ENCODE measurements around the gene DENND2A. TPM values are rescaled to one million over a fixed set of nuclear protein-coding genes. Genes with fewer than 3 reads are reported as not detected.

Gene DENND2A
- total and polyA plus RNA-seq, 2 of the 4 experiments (the other 2 are of a cell fraction) = 7.5 to 10.3 TPM

- intact Hi-C loops (cut with micrococcal nuclease) = no loop called here
- H3K79me1 ChIP-seq (ENCODE audit: low read depth in 1 of 2, low read length in 2 of 2) = no peaks in the 10 kb centered on the region
- H3K23ac ChIP-seq (ENCODE audit: low read depth, low read length) = no peak overlapping the region
- ChIA-PET CTCF (interaction anchor here (0.5 kb wide), 1 partner anchor 32 kb away, joined by 3 read pairs; no protein-coding TSS in a partner anchor), POLR2A (ENCODE audit: unreplicated experiment) (no interaction called here)
- H2AFZ ChIP-seq (replicated peaks; ENCODE audit: low read length, poor library complexity) = no peak overlapping the region
- H3K9ac ChIP-seq (ENCODE audit: low read depth, low read length) = no peak overlapping the region
- H2BK20ac ChIP-seq (ENCODE audit: low read depth, low read length) = no peak overlapping the region
- no peak overlapping the region for H3K18ac ChIP-seq (ENCODE audit: low read depth, low read length)
- H3K14ac ChIP-seq (replicated peaks; ENCODE audit: low read depth, low read length) = no peak overlapping the region
- H3K4me2 ChIP-seq (ENCODE audit: low read depth, low read length) = no peak overlapping the region
- H3K9me3 ChIP-seq (ENCODE audit: control insufficient read depth, insufficient read depth, low read length) = no peaks in the 10 kb centered on the region
- ATAC-seq (ENCODE audit: low read depth) = no peak
- no peaks in the 10 kb centered on the region for H4K20me1 ChIP-seq (ENCODE audit: insufficient read depth, low read length)
- dilution Hi-C loops (cut with HindIII; ENCODE audit: low sequenced_read_pairs, unreplicated experiment) = no loop called here
- H3K4me1 ChIP-seq (ENCODE audit: control insufficient read depth, insufficient read depth, low read length) = peaks cover 3% of the 10 kb centered on the region; the same call in 1 of the 2 replicates
- no peak overlapping the region for H2BK5ac ChIP-seq (ENCODE audit: low read depth, low read length, poor library complexity, severe bottlenecking)
- H2BK120ac ChIP-seq (ENCODE audit: low read depth, low read length) = no peak overlapping the region
- H4K5ac ChIP-seq (ENCODE audit: low read depth, low read length) = no peak overlapping the region
- BruUV-seq (replicated peaks) = no TSS peak
- H3K9me1 ChIP-seq (ENCODE audit: insufficient read depth, low read length) = no peaks in the 10 kb centered on the region
- no peaks in the 10 kb centered on the region for H3K27me3 ChIP-seq (ENCODE audit: control insufficient read depth, insufficient read depth, low read length)
- no peak overlapping the region for H4K8ac ChIP-seq (ENCODE audit: low read depth in 2 of 2, low read length in 2 of 2)
- WGBS, 2 experiments (ENCODE audit: extremely low coverage in 2 of 2, insufficient read length in 1 of 2) = 90% methylated on average over 6 of the region's 10 CpGs; no CpG with 5 or more reads in 1 of the 2 experiments
- H2AK9ac ChIP-seq (replicated peaks; ENCODE audit: low read depth, low read length, poor library complexity) = no peak overlapping the region
- H3K36me3 ChIP-seq (ENCODE audit: control insufficient read depth, insufficient read depth, low read length) = peaks cover 31% of the 10 kb centered on the region
- no peak overlapping the region for H2AK5ac ChIP-seq (ENCODE audit: low read depth, low read length)
- in situ Hi-C loops (cut with MboI; ENCODE audit: low sequenced_read_pairs) = no loop called here
- no peak overlapping the region for H3K4ac ChIP-seq (ENCODE audit: low read depth, low read length)
- H3K27ac ChIP-seq (ENCODE audit: insufficient read depth, low read length) = no peak overlapping the region
- DNase-seq = no peak
- H4K91ac ChIP-seq (ENCODE audit: insufficient read depth, low read depth, low read length) = no peak overlapping the region
- no peak for TF ChIP-seq MAZ (IDR thresholded peaks at IDR 0.05; ENCODE audit: borderline replicate concordance, low read depth, low read length)
- TF ChIP-seq FOS (IDR thresholded peaks at IDR 0.05; ENCODE audit: low read depth, low read length) = no peak
- no peak for TF ChIP-seq MXI1 (IDR thresholded peaks at IDR 0.05; ENCODE audit: borderline replicate concordance, low read depth, low read length)
- no peak for TF ChIP-seq MAFK (IDR thresholded peaks at IDR 0.05; ENCODE audit: low read depth, low read length)
- TF ChIP-seq ELK1 (IDR thresholded peaks at IDR 0.05; ENCODE audit: borderline replicate concordance, low read depth, low read length) = no peak
- TF ChIP-seq USF2 (IDR thresholded peaks at IDR 0.05; ENCODE audit: low read depth, low read length) = no peak
- TF ChIP-seq RFX5 (IDR thresholded peaks at IDR 0.05; ENCODE audit: low read depth, low read length) = no peak
- TF ChIP-seq RCOR1 (IDR thresholded peaks at IDR 0.05; ENCODE audit: insufficient replicate concordance, low read length) = no peak
- TF ChIP-seq POLR2A (IDR thresholded peaks at IDR 0.05; ENCODE audit: low read depth, low read length) = no peak
- no peak for TF ChIP-seq CEBPB (IDR thresholded peaks at IDR 0.05; ENCODE audit: low read depth, low read length)
- TF ChIP-seq RAD21 (IDR thresholded peaks at IDR 0.05; ENCODE audit: low read length) = no peak
- no peak for TF ChIP-seq BHLHE40 (IDR thresholded peaks at IDR 0.05; ENCODE audit: low read depth, low read length)
- TF ChIP-seq SMC3 (IDR thresholded peaks at IDR 0.05; ENCODE audit: low read depth, low read length) = no peak
- no peak overlapping the region for H2BK15ac ChIP-seq (ENCODE audit: low read depth, low read length)
- H3K56ac ChIP-seq (ENCODE audit: extremely low read depth, insufficient read depth, low read length) = no peak overlapping the region
- H3K4me3 ChIP-seq (ENCODE audit: insufficient read depth, low read depth, low read length) = no peak overlapping the region
These were observed 89.0 kb downstream of the DENND2A start for GRCh38 chr7:140551355-140552239.

All from IMR-90 (cell line).